Measurements from ENCODE around the gene CDC73. TPM values are rescaled to one million over a fixed set of nuclear protein-coding genes. Genes with fewer than 3 reads are reported as not detected.
A peak's percentile ranks its signal among the peaks of the same experiment; 100 is the strongest.

CDC73 gene
- total and polyA plus RNA-seq, 2 of the 13 experiments (the other 11 are each of a cell fraction or from before 2014, with no cell fraction given): 20.2 to 26.3 TPM

DNA sequence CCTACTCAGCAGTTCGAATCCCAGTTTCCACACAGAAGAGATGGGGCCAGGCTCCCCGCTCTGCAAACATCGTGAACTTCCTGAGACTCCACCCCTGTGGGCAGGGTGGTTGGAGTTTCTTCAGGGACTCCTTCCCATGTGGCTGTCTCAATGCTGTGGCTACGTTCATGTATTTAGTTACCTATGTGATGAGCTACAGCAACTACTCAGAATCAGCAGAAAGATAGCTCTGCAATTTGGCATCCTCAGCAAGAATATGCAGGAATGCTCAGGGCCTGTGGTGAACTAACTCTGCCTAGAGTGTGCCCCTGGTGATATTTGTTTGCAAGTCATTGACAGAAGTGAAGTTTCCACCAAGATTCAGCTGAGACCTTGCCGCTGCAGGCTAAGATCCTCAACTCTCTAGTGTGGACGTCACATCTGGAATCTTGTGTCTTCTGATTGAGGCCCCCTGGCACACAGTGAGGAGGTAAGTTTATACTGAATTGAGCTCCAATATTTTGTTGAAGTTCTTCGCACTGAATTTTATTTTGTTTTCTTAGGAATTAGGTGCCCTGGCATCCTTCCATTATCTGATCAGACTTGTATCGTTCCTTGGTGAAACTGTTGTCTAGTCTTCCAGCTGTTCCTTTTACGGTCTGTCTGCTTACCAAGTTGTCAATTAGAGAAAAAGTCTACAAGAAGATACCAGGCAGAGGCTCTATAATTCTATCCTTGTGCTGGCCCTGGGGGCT is 8.4 kb upstream of the CDC73 start:
- BruUV-seq (replicated peaks): no TSS peak
- in situ Hi-C loops (cut with HindIII; ENCODE audit: extremely low pct_ligation_motif_present, low pct_unique_long_range_greater_than_20kb): no loop called here
- 40% methylated on average over 7 of the region's 9 CpGs for WGBS (ENCODE audit: low lambda C conversion rate)
- FAIRE-seq (no peak), ATAC-seq (peak; percentile 22), DNase-seq (ENCODE audit: low spot score) (no peak)
- no peak overlapping the region for H2AFZ ChIP-seq (ENCODE audit: low read length)
- H3K4me1 ChIP-seq (ENCODE audit: insufficient read depth, low read length): peaks cover 83% of the 10 kb centered on the region
- peak overlapping the region; percentile 8 to 36 (median 11); a peak in 4 of 6 replicates for H3K4me3 ChIP-seq (replicated peaks in 1 of 3; ENCODE audit: insufficient read depth in 1 of 3, low read depth in 2 of 3, low read length in 3 of 3)
- no peaks in the 10 kb centered on the region for H3K36me3 ChIP-seq (replicated peaks in 1 of 2; ENCODE audit: control insufficient read depth in 1 of 2, insufficient read depth in 2 of 2, low read length in 2 of 2)
- intact Hi-C loops (cut with micrococcal nuclease; ENCODE audit: unreplicated experiment): no loop called here
- no peaks in the 10 kb centered on the region for H3K9me3 ChIP-seq (ENCODE audit: low read length)
- no peaks in the 10 kb centered on the region for H3K79me2 ChIP-seq (ENCODE audit: insufficient read depth, low read length)
- ChIA-PET CTCF (ENCODE audit: low intra/inter-chr PET ratio, low total read pairs) (no interaction called here), POLR2A (interaction anchor here (2.7 to 2.8 kb wide), 2 partner anchors 8 to 55 kb away, joined by 9 to 14 read pairs; partner anchors contain the start of genes CDC73, RO60 and UCHL5)
- peak overlapping the region; percentile 86 for H3K27ac ChIP-seq (ENCODE audit: extremely low read length, insufficient read depth, low read length)
- H3K9ac ChIP-seq (ENCODE audit: insufficient read depth, low read depth, low read length): peak overlapping the region; percentile 25; the same call in 1 of the 2 replicates
- H4K20me1 ChIP-seq (ENCODE audit: insufficient read depth, low read length): no peaks in the 10 kb centered on the region
- peak overlapping the region; percentile 30 for H3K4me2 ChIP-seq (ENCODE audit: low read depth, low read length)
- no peaks in the 10 kb centered on the region for H3K27me3 ChIP-seq (ENCODE audit: control insufficient read depth in 1 of 2, insufficient read depth in 2 of 2, low read length in 2 of 2)
- TF ChIP-seq ZNF232 (CRISPR knock-in tag; IDR thresholded peaks at IDR 0.05; ENCODE audit: borderline replicate concordance) (no peak), YEATS4 (CRISPR knock-in tag; IDR thresholded peaks at IDR 0.05; ENCODE audit: borderline replicate concordance) (no peak), IRF2 (CRISPR knock-in tag; IDR thresholded peaks at IDR 0.05) (no peak), ELF3 (CRISPR knock-in tag; IDR thresholded peaks at IDR 0.05) (no peak), KAT7 (CRISPR knock-in tag; IDR thresholded peaks at IDR 0.05; ENCODE audit: borderline replicate concordance) (no peak), HDAC1 (CRISPR knock-in tag; IDR thresholded peaks at IDR 0.05) (0 out of 2 replicates have a peak, but pooled peaks have one; percentile 16), MAFK (conservative IDR thresholded peaks at IDR 0.05 in 1 of 2, IDR thresholded peaks at IDR 0.05 in 1 of 2; ENCODE audit: low read length in 2 of 2) (peak; percentile 57 to 58), ZFP36L1 (CRISPR knock-in tag; IDR thresholded peaks at IDR 0.05) (no peak), ZNF775 (CRISPR knock-in tag; IDR thresholded peaks at IDR 0.05; ENCODE audit: borderline replicate concordance) (no peak), CC2D1A (CRISPR knock-in tag; IDR thresholded peaks at IDR 0.05) (no peak), YY1 (IDR thresholded peaks at IDR 0.05; ENCODE audit: insufficient read depth, insufficient replicate concordance, low read depth, low read length) (no peak), SOX5 (CRISPR knock-in tag; IDR thresholded peaks at IDR 0.05; ENCODE audit: borderline replicate concordance) (0 out of 2 replicates have a peak, but pooled peaks have one; percentile 2), ZNF557 (CRISPR knock-in tag; IDR thresholded peaks at IDR 0.05) (no peak), PCBP1 (IDR thresholded peaks at IDR 0.05; ENCODE audit: borderline replicate concordance, low read depth, low read length) (no peak), ZFX (CRISPR knock-in tag; IDR thresholded peaks at IDR 0.05; ENCODE audit: low read depth) (peak; percentile 28; the same call in 1 of the 2 replicates), SPEN (CRISPR knock-in tag; IDR thresholded peaks at IDR 0.05; ENCODE audit: low read depth) (no peak)
- TF ChIP-seq, protein P1, sequence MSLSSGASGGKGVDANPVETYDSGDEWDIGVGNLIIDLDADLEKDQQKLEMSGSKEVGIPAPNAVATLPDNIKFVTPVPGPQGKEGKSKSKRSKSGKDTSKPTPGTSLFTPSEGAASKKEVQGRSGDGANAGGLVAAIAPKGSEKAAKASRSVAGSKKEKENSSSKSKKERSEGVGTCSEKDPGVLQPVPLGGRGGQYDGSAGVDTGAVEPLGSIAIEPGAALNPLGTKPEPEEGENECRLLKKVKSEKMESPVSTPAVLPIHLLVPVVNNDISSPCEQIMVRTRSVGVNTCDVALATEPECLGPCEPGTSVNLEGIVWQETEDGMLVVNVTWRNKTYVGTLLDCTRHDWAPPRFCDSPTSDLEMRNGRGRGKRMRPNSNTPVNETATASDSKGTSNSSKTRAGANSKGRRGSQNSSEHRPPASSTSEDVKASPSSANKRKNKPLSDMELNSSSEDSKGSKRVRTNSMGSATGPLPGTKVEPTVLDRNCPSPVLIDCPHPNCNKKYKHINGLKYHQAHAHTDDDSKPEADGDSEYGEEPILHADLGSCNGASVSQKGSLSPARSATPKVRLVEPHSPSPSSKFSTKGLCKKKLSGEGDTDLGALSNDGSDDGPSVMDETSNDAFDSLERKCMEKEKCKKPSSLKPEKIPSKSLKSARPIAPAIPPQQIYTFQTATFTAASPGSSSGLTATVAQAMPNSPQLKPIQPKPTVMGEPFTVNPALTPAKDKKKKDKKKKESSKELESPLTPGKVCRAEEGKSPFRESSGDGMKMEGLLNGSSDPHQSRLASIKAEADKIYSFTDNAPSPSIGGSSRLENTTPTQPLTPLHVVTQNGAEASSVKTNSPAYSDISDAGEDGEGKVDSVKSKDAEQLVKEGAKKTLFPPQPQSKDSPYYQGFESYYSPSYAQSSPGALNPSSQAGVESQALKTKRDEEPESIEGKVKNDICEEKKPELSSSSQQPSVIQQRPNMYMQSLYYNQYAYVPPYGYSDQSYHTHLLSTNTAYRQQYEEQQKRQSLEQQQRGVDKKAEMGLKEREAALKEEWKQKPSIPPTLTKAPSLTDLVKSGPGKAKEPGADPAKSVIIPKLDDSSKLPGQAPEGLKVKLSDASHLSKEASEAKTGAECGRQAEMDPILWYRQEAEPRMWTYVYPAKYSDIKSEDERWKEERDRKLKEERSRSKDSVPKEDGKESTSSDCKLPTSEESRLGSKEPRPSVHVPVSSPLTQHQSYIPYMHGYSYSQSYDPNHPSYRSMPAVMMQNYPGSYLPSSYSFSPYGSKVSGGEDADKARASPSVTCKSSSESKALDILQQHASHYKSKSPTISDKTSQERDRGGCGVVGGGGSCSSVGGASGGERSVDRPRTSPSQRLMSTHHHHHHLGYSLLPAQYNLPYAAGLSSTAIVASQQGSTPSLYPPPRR (CRISPR knock-in tag; IDR thresholded peaks at IDR 0.05; ENCODE audit: borderline replicate concordance): 0 out of 2 replicates have a peak, but pooled peaks have one; percentile 24
- TF ChIP-seq, protein P2, sequence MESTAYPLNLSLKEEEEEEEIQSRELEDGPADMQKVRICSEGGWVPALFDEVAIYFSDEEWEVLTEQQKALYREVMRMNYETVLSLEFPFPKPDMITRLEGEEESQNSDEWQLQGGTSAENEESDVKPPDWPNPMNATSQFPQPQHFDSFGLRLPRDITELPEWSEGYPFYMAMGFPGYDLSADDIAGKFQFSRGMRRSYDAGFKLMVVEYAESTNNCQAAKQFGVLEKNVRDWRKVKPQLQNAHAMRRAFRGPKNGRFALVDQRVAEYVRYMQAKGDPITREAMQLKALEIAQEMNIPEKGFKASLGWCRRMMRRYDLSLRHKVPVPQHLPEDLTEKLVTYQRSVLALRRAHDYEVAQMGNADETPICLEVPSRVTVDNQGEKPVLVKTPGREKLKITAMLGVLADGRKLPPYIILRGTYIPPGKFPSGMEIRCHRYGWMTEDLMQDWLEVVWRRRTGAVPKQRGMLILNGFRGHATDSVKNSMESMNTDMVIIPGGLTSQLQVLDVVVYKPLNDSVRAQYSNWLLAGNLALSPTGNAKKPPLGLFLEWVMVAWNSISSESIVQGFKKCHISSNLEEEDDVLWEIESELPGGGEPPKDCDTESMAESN (CRISPR knock-in tag; conservative IDR thresholded peaks at IDR 0.05): no peak

Data from HepG2 (cell line).